HCT116 (cell line): Measurements from ENCODE around the gene PNLDC1. TPM values are rescaled to one million over a fixed set of nuclear protein-coding genes. Genes with fewer than 3 reads are reported as not detected.
"Not testable (repeated sequence)": the region's sequence is repeated elsewhere in the genome, so short reads cannot be mapped to it uniquely, and the experiment has no call there.

Experiments used
- ATAC-seq: fragments of 200-7000 bp; cut with Tn5 transposase; 2 replicates; pipeline ENCODE4 v1.9.1; 2020; ENCODE audit warnings: mild to moderate bottlenecking, moderate library complexity
- BruUV-seq: library from RNA; stranded (reverse); fragments of 400-500 nt; replicated peaks from 2 replicates; lab custom pipeline; 2021; lab: Mats Ljungman, UMichigan
- CTCF ChIA-PET: fragments of 300-600 bp; sonication (Branson Sonifier 250); formaldehyde crosslinking; loops from one replicate; lab custom pipeline; 2021; ENCODE audit warnings: antibody characterized with exemption; lab: Charles Lee
- POLR2A ChIA-PET: fragments of 300-600, 350-600 bp; sonication (Branson Sonifier 250); formaldehyde crosslinking; loops from one replicate; lab custom pipeline; 2021; ENCODE audit warnings: antibody characterized with exemption; lab: Charles Lee
- RAD21 ChIA-PET, 2 experiments: fragments of 300-600 bp; sonication (Branson Sonifier 250); formaldehyde crosslinking; loops; one replicate each; lab custom pipeline; 2023; ENCODE audit warnings: low total read pairs in 2 of 2; ENCODE audit not compliant: uncharacterized antibody in 2 of 2, unreplicated experiment in 2 of 2, low non-redundant PET in 1 of 2; lab: Charles Lee
- DNase-seq: peaks from one replicate; pipeline ENCODE4 v3.0.0-alpha.2; 2010; ENCODE audit warnings: low read depth, low spot score
- H2AFZ ChIP-seq: fragments of 200-600 bp; shearing (Covaris generic), sonication (generic); 2 replicates; pipeline ENCODE4 v1.6.1; 2017; ENCODE audit warnings: low read depth, mixed run types, mixed read lengths, antibody characterized with exemption, low read length; ENCODE audit not compliant: poor library complexity, severe bottlenecking
- H3K27ac ChIP-seq: 2 replicates; pipeline ENCODE4 v1.5.1; 2012; ENCODE audit warnings: low read depth, low read length
- H3K27me3 ChIP-seq: fragments of 200-600 bp; sonication (generic); 2 replicates; pipeline ENCODE4 v1.6.1; 2016; ENCODE audit warnings: mixed run types, low read length, mixed read lengths; ENCODE audit not compliant: insufficient read depth
- H3K36me3 ChIP-seq, 2 experiments: fragments of 200-500 bp in 1 of 2; fragments of 200-600 bp in 1 of 2; sonication (Bioruptor generic) in 1 of 2; sonication (generic) in 1 of 2; 2 replicates each; pipeline versions ENCODE4 v1.5.1 to v1.6.1; 2014 to 2016; ENCODE audit warnings: low read length in 2 of 2, inconsistent platforms in 1 of 2, mixed read lengths in 1 of 2, mixed run types in 1 of 2; ENCODE audit not compliant: insufficient read depth in 2 of 2, control insufficient read depth in 1 of 2
- H3K4me1 ChIP-seq, 2 experiments: fragments of 200-600 bp in 1 of 2; sonication (generic) in 1 of 2; 2 replicates each; pipeline versions ENCODE4 v1.5.1 to v1.6.1; 2012 to 2017; ENCODE audit warnings: low read length in 2 of 2, inconsistent platforms in 1 of 2, mild to moderate bottlenecking in 1 of 2, mixed read lengths in 1 of 2, mixed run types in 1 of 2, moderate library complexity in 1 of 2; ENCODE audit not compliant: insufficient read depth in 2 of 2, control insufficient read depth in 1 of 2
- H3K4me2 ChIP-seq: fragments of 200-600 bp; sonication (generic); 2 replicates; pipeline ENCODE4 v1.6.1; 2017; ENCODE audit warnings: mixed run types, low read length, mixed read lengths
- H3K4me3 ChIP-seq, 2 experiments: fragments of 200-600 bp in 1 of 2; sonication (generic) in 1 of 2; replicated peaks in 1 of 2; 2 replicates each; pipeline ENCODE4 v1.5.1; 2011 to 2016; ENCODE audit warnings: low read length in 2 of 2, control low read depth in 1 of 2, low read depth in 1 of 2, mild to moderate bottlenecking in 1 of 2, mixed read lengths in 1 of 2, mixed run types in 1 of 2
- H3K79me2 ChIP-seq: fragments of 200-600 bp; sonication (generic); 2 replicates; pipeline ENCODE4 v1.6.1; 2017; ENCODE audit warnings: mild to moderate bottlenecking, mixed run types, low read length, moderate library complexity, mixed read lengths; ENCODE audit not compliant: insufficient read depth
- H3K9ac ChIP-seq: fragments of 200-600 bp; sonication (generic); 2 replicates; pipeline ENCODE4 v1.6.1; 2016; ENCODE audit warnings: low read length, mixed read lengths
- H3K9me2 ChIP-seq: fragments of 200-600 bp; sonication (generic), shearing (Covaris generic); 2 replicates; pipeline ENCODE4 v1.6.1; 2017; ENCODE audit warnings: mixed run types, mild to moderate bottlenecking, moderate library complexity; ENCODE audit not compliant: insufficient read depth
- H3K9me3 ChIP-seq, 2 experiments: fragments of 200-500 bp in 1 of 2; fragments of 200-600 bp in 1 of 2; sonication (Bioruptor generic) in 1 of 2; sonication (generic) in 1 of 2; 2 replicates each; pipeline ENCODE4 v1.6.1; 2014 to 2017; ENCODE audit warnings: low read length in 2 of 2, mixed read lengths in 2 of 2, inconsistent platforms in 1 of 2, low read depth in 1 of 2, mild to moderate bottlenecking in 1 of 2, mixed run types in 1 of 2, moderate library complexity in 1 of 2; ENCODE audit not compliant: control insufficient read depth in 1 of 2, insufficient read depth in 1 of 2
- H4K20me1 ChIP-seq: fragments of 200-600 bp; sonication (generic), shearing (Covaris generic); 2 replicates; pipeline ENCODE4 v1.6.1; 2017; ENCODE audit warnings: mixed run types, mild to moderate bottlenecking, moderate library complexity; ENCODE audit not compliant: insufficient read depth
- EZH2phosphoT487 ChIP-seq: fragments of 200-600 bp; IDR thresholded peaks from 2 replicates; pipeline ENCODE4 v1.6.1; 2018; ENCODE audit warnings: antibody characterized with exemption, borderline replicate concordance
- POLR2A ChIP-seq: IDR thresholded peaks from 2 replicates; pipeline ENCODE4 v1.7.0; 2011; ENCODE audit warnings: borderline replicate concordance; ENCODE audit not compliant: insufficient read depth, insufficient read length; ENCODE audit errors: extremely low read depth
- RAD21 ChIP-seq: IDR thresholded peaks from 2 replicates; pipeline ENCODE4 v1.6.1; 2012; ENCODE audit warnings: low read depth, mild to moderate bottlenecking
- REST ChIP-seq: IDR thresholded peaks from 2 replicates; pipeline ENCODE4 v1.6.1; 2012; ENCODE audit warnings: low read depth
- SIN3A ChIP-seq: IDR thresholded peaks from 2 replicates; pipeline ENCODE4 v1.6.1; 2012; ENCODE audit warnings: low read depth
- TCF7L2 ChIP-seq: IDR thresholded peaks from 2 replicates; pipeline ENCODE4 v1.7.0; 2011; ENCODE audit warnings: borderline replicate concordance, inconsistent platforms; ENCODE audit not compliant: insufficient read depth, insufficient read length; ENCODE audit errors: extremely low read depth
- YY1 ChIP-seq: IDR thresholded peaks from 2 replicates; pipeline ENCODE4 v1.6.1; 2011; ENCODE audit warnings: low read length, low read depth, moderate library complexity, mild to moderate bottlenecking; ENCODE audit not compliant: insufficient replicate concordance; ENCODE audit errors: extremely low read depth
- ZFX ChIP-seq: fragments of 450-650 bp; IDR thresholded peaks from 2 replicates; pipeline ENCODE4 v1.6.1; 2017
- ZNF274 ChIP-seq: fragments of 200-500 bp; sonication (Bioruptor generic); IDR thresholded peaks from 2 replicates; pipeline ENCODE4 v1.6.1; 2014; ENCODE audit warnings: mild to moderate bottlenecking, low read depth, low read length, inconsistent platforms
- intact Hi-C: fragments of 100-400 bp; cut with micrococcal nuclease; formaldehyde crosslinking; loops from 2 replicates; pipeline ENCODE4 v1.10.0; 2022
- total RNA-seq: library from RNA; stranded (reverse); gene quantifications from one replicate; pipeline ENCODE4 v1.2.1, GENCODE V29; 2021; ENCODE audit not compliant: unreplicated experiment
- TF ChIP-seq, protein P1 (sequence below): IDR thresholded peaks from 2 replicates; pipeline ENCODE4 v1.6.1; 2012
- TF ChIP-seq, protein P2 (sequence below): IDR thresholded peaks from 2 replicates; pipeline ENCODE4 v1.6.1; 2011; ENCODE audit warnings: mild to moderate bottlenecking, low read length, moderate library complexity; ENCODE audit not compliant: insufficient replicate concordance; ENCODE audit errors: extremely low read depth

The PNLDC1 gene
- total RNA-seq, 1 experiment from 2014 or later = 0.37 TPM

- no peaks in the 10 kb centered on the region for H3K36me3 ChIP-seq
- intact Hi-C loops = no loop called here
- ChIA-PET POLR2A (no interaction called here), RAD21 (no interaction called here), CTCF (no interaction called here)
- no peaks in the 10 kb centered on the region for H3K79me2 ChIP-seq
- H3K27me3 ChIP-seq = no peaks in the 10 kb centered on the region
- no peaks in the 10 kb centered on the region for H4K20me1 ChIP-seq
- no peak overlapping the region for H3K4me2 ChIP-seq
- TF ChIP-seq, protein P1, sequence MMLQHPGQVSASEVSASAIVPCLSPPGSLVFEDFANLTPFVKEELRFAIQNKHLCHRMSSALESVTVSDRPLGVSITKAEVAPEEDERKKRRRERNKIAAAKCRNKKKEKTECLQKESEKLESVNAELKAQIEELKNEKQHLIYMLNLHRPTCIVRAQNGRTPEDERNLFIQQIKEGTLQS = no peak
- no peak for TF ChIP-seq RAD21
- TF ChIP-seq POLR2A = no peak
- no peak for TF ChIP-seq EZH2phosphoT487
- TF ChIP-seq, protein P2, sequence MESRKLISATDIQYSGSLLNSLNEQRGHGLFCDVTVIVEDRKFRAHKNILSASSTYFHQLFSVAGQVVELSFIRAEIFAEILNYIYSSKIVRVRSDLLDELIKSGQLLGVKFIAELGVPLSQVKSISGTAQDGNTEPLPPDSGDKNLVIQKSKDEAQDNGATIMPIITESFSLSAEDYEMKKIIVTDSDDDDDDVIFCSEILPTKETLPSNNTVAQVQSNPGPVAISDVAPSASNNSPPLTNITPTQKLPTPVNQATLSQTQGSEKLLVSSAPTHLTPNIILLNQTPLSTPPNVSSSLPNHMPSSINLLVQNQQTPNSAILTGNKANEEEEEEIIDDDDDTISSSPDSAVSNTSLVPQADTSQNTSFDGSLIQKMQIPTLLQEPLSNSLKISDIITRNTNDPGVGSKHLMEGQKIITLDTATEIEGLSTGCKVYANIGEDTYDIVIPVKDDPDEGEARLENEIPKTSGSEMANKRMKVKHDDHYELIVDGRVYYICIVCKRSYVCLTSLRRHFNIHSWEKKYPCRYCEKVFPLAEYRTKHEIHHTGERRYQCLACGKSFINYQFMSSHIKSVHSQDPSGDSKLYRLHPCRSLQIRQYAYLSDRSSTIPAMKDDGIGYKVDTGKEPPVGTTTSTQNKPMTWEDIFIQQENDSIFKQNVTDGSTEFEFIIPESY = no peak
- TF ChIP-seq REST = no peak
- TF ChIP-seq TCF7L2 = no peak
- no peak for TF ChIP-seq SIN3A
- TF ChIP-seq ZFX = no peak
- TF ChIP-seq YY1 = no peak
- TF ChIP-seq ZNF274 = no peak
- no peaks in the 10 kb centered on the region for H3K9me2 ChIP-seq
- no peaks in the 10 kb centered on the region for H3K4me1 ChIP-seq
- H3K27ac ChIP-seq = no peak overlapping the region
- BruUV-seq = no TSS peak
- DNase-seq (no peak), ATAC-seq (no peak)
- H2AFZ ChIP-seq = no peak overlapping the region
- no peak overlapping the region for H3K9ac ChIP-seq
- no peak overlapping the region for H3K4me3 ChIP-seq
- H3K9me3 ChIP-seq = no peaks in the 10 kb centered on the region
Observed at GRCh38 chr6:159815410-159815809, 15.3 kb downstream of the PNLDC1 start.

- DNase-seq, POLR2A ChIA-PET, H3K27ac ChIP-seq, BruUV-seq, H2AFZ ChIP-seq, RAD21 ChIA-PET, H3K9me3 ChIP-seq, H3K4me1 ChIP-seq, H3K79me2 ChIP-seq, ATAC-seq, H3K9me2 ChIP-seq, H3K4me3 ChIP-seq, H3K4me2 ChIP-seq, CTCF ChIA-PET, H3K36me3 ChIP-seq, H3K9ac ChIP-seq, H3K27me3 ChIP-seq, H4K20me1 ChIP-seq, intact Hi-C loops: not testable (repeated sequence)
Observed at GRCh38 chr6:159816775-159817174, 16.7 kb downstream of the PNLDC1 start.
